K562 (cell line): ENCODE measurements around the gene LILRA6. TPM values are rescaled to one million over a fixed set of nuclear protein-coding genes. Genes with fewer than 3 reads are reported as not detected.

Experiments
- ATAC-seq: fragments of 200-7000 bp; cut with Tn5 transposase; 3 replicates; pipeline ENCODE4 v1.9.1; 2020; ENCODE audit warnings: moderate library complexity
- BruUV-seq: library from RNA; stranded (reverse); fragments of 400-500 nt; replicated peaks from 2 replicates; lab custom pipeline; 2021; lab: Mats Ljungman, UMichigan
- CTCF ChIA-PET: fragments of 300-600 bp; formaldehyde crosslinking; extraction: SDS; loops from one replicate; lab custom pipeline; 2021; ENCODE audit warnings: low intra/inter-chr PET ratio; lab: Yijun Ruan, JAX
- POLR2A ChIA-PET: fragments of 300-600, 350-650 bp; sonication (Branson Sonifier 250); formaldehyde crosslinking; extraction: SDS; loops from one replicate; lab custom pipeline; 2021; ENCODE audit warnings: antibody characterized with exemption, inconsistent platforms; lab: Yijun Ruan, JAX
- DNase-seq, 4 experiments: peaks; one replicate each; pipeline versions ENCODE4 v3.0.0 to v3.0.0-alpha.2; 2011 to 2018; ENCODE audit warnings: low spot score in 3 of 4, mixed read lengths in 3 of 4; ENCODE audit errors: extremely low read depth in 1 of 4
- FAIRE-seq: peaks from 2 replicates; lab custom pipeline; 2011; peaks lifted over from hg19 to GRCh38; lab: Jason Lieb, UNC
- H2AFZ ChIP-seq: 2 replicates; pipeline ENCODE4 v1.6.0; 2011; ENCODE audit warnings: low read depth, low read length, control low read depth, inconsistent platforms
- H3K27ac ChIP-seq: fragments of 200-600 bp; 3 replicates; pipeline ENCODE4 v1.8.0; 2011; ENCODE audit warnings: low read depth, mild to moderate bottlenecking, control low read depth, inconsistent platforms, low read length, moderate library complexity, mixed read lengths; ENCODE audit errors: extremely low read depth
- H3K27me3 ChIP-seq, 2 experiments: fragments of 300-600 bp in 1 of 2; 2 replicates in 1 of 2; 3 replicates in 1 of 2; pipeline versions ENCODE4 v1.6.0 to v1.8.0; 2011; ENCODE audit warnings: inconsistent platforms in 2 of 2, low read length in 2 of 2, mild to moderate bottlenecking in 1 of 2, mixed read lengths in 1 of 2, moderate library complexity in 1 of 2; ENCODE audit not compliant: control insufficient read depth in 2 of 2, insufficient read depth in 2 of 2
- H3K36me3 ChIP-seq: fragments of 300-600 bp; 3 replicates; pipeline ENCODE4 v1.8.0; 2011; ENCODE audit warnings: mild to moderate bottlenecking, low read length, inconsistent platforms; ENCODE audit not compliant: control insufficient read depth, insufficient read depth
- H3K4me1 ChIP-seq, 2 experiments: fragments of 200-600 bp in 1 of 2; replicated peaks in 1 of 2; 2 replicates in 1 of 2; 3 replicates in 1 of 2; pipeline versions ENCODE4 v1.5.1 to v1.8.0; 2011; ENCODE audit warnings: inconsistent platforms in 2 of 2, low read length in 2 of 2, mild to moderate bottlenecking in 1 of 2, mixed read lengths in 1 of 2, moderate library complexity in 1 of 2; ENCODE audit not compliant: control insufficient read depth in 2 of 2, insufficient read depth in 2 of 2
- H3K4me2 ChIP-seq: 2 replicates; pipeline ENCODE4 v1.6.1; 2011; ENCODE audit warnings: low read length, control low read depth, inconsistent platforms, mixed read lengths; ENCODE audit not compliant: insufficient read depth
- H3K4me3 ChIP-seq: fragments of 200-600 bp; sonication (generic), shearing (Covaris generic); 2 replicates; pipeline ENCODE4 v1.5.1; 2016; ENCODE audit warnings: control low read depth, inconsistent platforms
- H3K79me2 ChIP-seq: fragments of 200-600 bp; 3 replicates; pipeline ENCODE4 v1.8.0; 2011; ENCODE audit warnings: low read length, inconsistent platforms; ENCODE audit not compliant: control insufficient read depth, insufficient read depth
- H3K9ac ChIP-seq, 2 experiments: 2 replicates each; pipeline versions ENCODE4 v1.6.0 to v1.6.1; 2011; ENCODE audit warnings: low read depth in 2 of 2, low read length in 2 of 2, control low read depth in 1 of 2, inconsistent platforms in 1 of 2, mild to moderate bottlenecking in 1 of 2, mixed read lengths in 1 of 2; ENCODE audit not compliant: insufficient read depth in 1 of 2
- H3K9me1 ChIP-seq: one replicate; pipeline ENCODE4 v1.6.0; 2011; ENCODE audit warnings: inconsistent platforms, mild to moderate bottlenecking, low read length, moderate library complexity; ENCODE audit not compliant: control insufficient read depth, insufficient read depth
- H3K9me3 ChIP-seq: replicated peaks from 2 replicates; pipeline ENCODE4 v1.5.1; 2011; ENCODE audit warnings: low read depth, low read length, inconsistent platforms; ENCODE audit not compliant: control insufficient read depth, insufficient read depth
- H4K20me1 ChIP-seq: replicated peaks from 2 replicates; pipeline ENCODE4 v1.6.1; 2011; ENCODE audit warnings: low read length, inconsistent platforms, mixed read lengths; ENCODE audit not compliant: control insufficient read depth, insufficient read depth
- BCOR ChIP-seq: fragments of 450-650 bp; IDR thresholded peaks from 2 replicates; pipeline ENCODE4 v1.6.1; 2016
- CGGBP1 ChIP-seq: fragments of 250-450 bp; sonication (Bioruptor Pico); IDR thresholded peaks from 2 replicates; pipeline ENCODE4 v1.9.0; 2021; ENCODE audit warnings: mild to moderate bottlenecking
- RBM25 ChIP-seq: fragments of 200-400 bp; formaldehyde crosslinking; IDR thresholded peaks from 2 replicates; pipeline ENCODE4 v1.6.1; 2018; ENCODE audit warnings: low read length, low read depth, moderate library complexity; ENCODE audit not compliant: severe bottlenecking
- SMARCA5 ChIP-seq: fragments of 450-650 bp; IDR thresholded peaks from 2 replicates; pipeline ENCODE4 v1.6.1; 2016
- SMARCC2 ChIP-seq: fragments of 450-650 bp; IDR thresholded peaks from 2 replicates; pipeline ENCODE4 v1.6.1; 2017; ENCODE audit warnings: antibody characterized with exemption, moderate library complexity, mild to moderate bottlenecking, low read depth
- ZKSCAN1 ChIP-seq: fragments of 150-350 bp; IDR thresholded peaks from 2 replicates; pipeline ENCODE4 v1.6.1; 2016; ENCODE audit warnings: low read depth, low read length
- WGBS: fragments of 100-300 bp; shearing (Covaris generic); methylation state at CpG from one replicate; pipeline ENCODE4 v1.1.6; 2016; ENCODE audit warnings: low coverage, mixed read lengths; ENCODE audit not compliant: insufficient coverage; ENCODE audit errors: missing lambda C conversion rate; 5-methylcytosine and 5-hydroxymethylcytosine counted together
- in situ Hi-C: fragments of 300-500 bp; cut with MboI; formaldehyde crosslinking; loops from 4 replicates; pipeline ENCODE4 v1.15.0; 2018; ENCODE audit warnings: inconsistent platforms, mixed read lengths
- intact Hi-C: fragments of 100-400 bp; cut with micrococcal nuclease; formaldehyde crosslinking; loops from 2 replicates; pipeline ENCODE4 v1.14.2; 2022
- polyA plus RNA-seq, 8 experiments: library from polyadenylated mRNA; depleted of rRNA in 4 of 8; stranded (reverse) in 5 of 8; unstranded in 3 of 8; fragments of >200 nt; fragmentation: Nextera tagmentation in 2 of 8; fragmentation: Illumina TruSeq in 1 of 8; extraction: Ambion mirVana in 2 of 8; extraction: Trizol in 1 of 8; gene quantifications; 2 replicates each; pipeline versions ENCODE4 v1.2.1 to v1.2.3, GENCODE V29; 2011 to 2014; ENCODE audit warnings: inconsistent platforms in 1 of 8, missing spikeins in 1 of 8
- total RNA-seq, 7 experiments: library from RNA; depleted of rRNA in 6 of 7; stranded (reverse); fragments of >200 nt in 6 of 7; fragmentation: Illumina TruSeq in 2 of 7; extraction: Trizol in 2 of 7; gene quantifications; 2 replicates each; pipeline versions ENCODE4 v1.2.1 to v1.2.3, GENCODE V29; 2011 to 2021; ENCODE audit warnings: low replicate concordance in 1 of 7

Gene LILRA6
- total and polyA plus RNA-seq, 9 of the 15 experiments (the other 6 are each of a cell fraction or from before 2014, with no cell fraction given) = 0.03 TPM; not detected in 8

- CTCF ChIA-PET = no interaction called here
- no peaks in the 10 kb centered on the region for H3K9me3 ChIP-seq
- in situ Hi-C loops (no loop called here), intact Hi-C loops (no loop called here)
- H3K4me2 ChIP-seq = no peak overlapping the region
- no peak overlapping the region for H2AFZ ChIP-seq
- POLR2A ChIA-PET = interaction anchor here (0.9 kb wide), 1 partner anchor 13 kb away, joined by 3 read pairs; no protein-coding TSS in a partner anchor
- H3K27me3 ChIP-seq = peaks cover 34 to 40% of the 10 kb centered on the region in 2 experiments
- no peaks in the 10 kb centered on the region; a peak in 1 of 5 replicates for H3K4me1 ChIP-seq
- H3K27ac ChIP-seq = no peak overlapping the region
- TF ChIP-seq ZKSCAN1 (peak; percentile 86), SMARCA5 (0 out of 2 replicates have a peak, but pooled peaks have one; percentile 56), BCOR (0 out of 2 replicates have a peak, but pooled peaks have one; percentile 11), CGGBP1 (CRISPR knock-in tag) (no peak), RBM25 (peak; percentile 86), SMARCC2 (no peak)
- no peak for DNase-seq
- no peaks in the 10 kb centered on the region for H3K9me1 ChIP-seq
- 21% methylated on average over 18 of the region's 20 CpGs for WGBS
- no TSS peak for BruUV-seq
- H3K79me2 ChIP-seq = no peaks in the 10 kb centered on the region
- no peaks in the 10 kb centered on the region for H4K20me1 ChIP-seq
- no peak overlapping the region for H3K4me3 ChIP-seq
- ATAC-seq = no peak
- H3K9ac ChIP-seq = no peak overlapping the region; a peak in 2 of 4 replicates
- no peaks in the 10 kb centered on the region for H3K36me3 ChIP-seq
- no peak for FAIRE-seq
These were observed 4.7 kb upstream of the LILRA6 start for GRCh38 chr19:54247106-54247930.
